K562 (cell line): Measurements from ENCODE around the gene KCNQ4. TPM values are rescaled to one million over a fixed set of nuclear protein-coding genes. Genes with fewer than 3 reads are reported as not detected.

Source experiments
- BACH1 ChIP-seq: fragments of 200-800 bp; sonication (Bioruptor generic); IDR thresholded peaks from 2 replicates; pipeline ENCODE4 v1.6.1; 2016; ENCODE audit warnings: missing genetic modification characterization, missing compliant biosample characterization
- KLF10 ChIP-seq: fragments of 250-450 bp; sonication (Bioruptor Pico); IDR thresholded peaks from 2 replicates; pipeline ENCODE4 v1.6.1; 2021; ENCODE audit warnings: matching md5 sums
- MAZ ChIP-seq, 2 experiments: fragments of 450-650 bp in 1 of 2; sonication (generic) in 1 of 2; formaldehyde crosslinking; IDR thresholded peaks in 1 of 2; conservative IDR thresholded peaks in 1 of 2; 2 replicates each; pipeline versions ENCODE4 v1.4.0 to v1.5.0; 2020; ENCODE audit warnings: mild to moderate bottlenecking in 1 of 2, missing genetic modification reagents in 1 of 2
- MTA2 ChIP-seq: fragments of 450-650 bp; IDR thresholded peaks from 2 replicates; pipeline ENCODE4 v1.6.1; 2016; ENCODE audit warnings: low read depth
- RAD21 ChIP-seq, 2 experiments: fragments of 250-450 bp in 1 of 2; fragments of 450-650 bp in 1 of 2; sonication (Bioruptor Pico) in 1 of 2; formaldehyde crosslinking in 1 of 2; IDR thresholded peaks in 1 of 2; conservative IDR thresholded peaks in 1 of 2; 2 replicates each; pipeline versions ENCODE4 v1.4.0 to v1.8.0; 2020 to 2022; ENCODE audit warnings: mild to moderate bottlenecking in 2 of 2, moderate library complexity in 1 of 2
- SMARCE1 ChIP-seq: fragments of 450-650 bp; IDR thresholded peaks from 2 replicates; pipeline ENCODE4 v1.7.1; 2016; ENCODE audit warnings: mild to moderate bottlenecking
- SRSF7 ChIP-seq: fragments of 200-400 bp; formaldehyde crosslinking; optimal IDR thresholded peaks from 2 replicates; pipeline ENCODE3; 2017; ENCODE audit warnings: mild to moderate bottlenecking, low read depth, low read length
- polyA plus RNA-seq, 8 experiments: library from polyadenylated mRNA; depleted of rRNA in 4 of 8; stranded (reverse) in 5 of 8; unstranded in 3 of 8; fragments of >200 nt; fragmentation: Nextera tagmentation in 2 of 8; fragmentation: Illumina TruSeq in 1 of 8; extraction: Ambion mirVana in 2 of 8; extraction: Trizol in 1 of 8; gene quantifications; 2 replicates each; pipeline versions ENCODE4 v1.2.1 to v1.2.3, GENCODE V29; 2011 to 2014; ENCODE audit warnings: inconsistent platforms in 1 of 8, missing spikeins in 1 of 8
- total RNA-seq, 7 experiments: library from RNA; depleted of rRNA in 6 of 7; stranded (reverse); fragments of >200 nt in 6 of 7; fragmentation: Illumina TruSeq in 2 of 7; extraction: Trizol in 2 of 7; gene quantifications; 2 replicates each; pipeline versions ENCODE4 v1.2.1 to v1.2.3, GENCODE V29; 2011 to 2021; ENCODE audit warnings: low replicate concordance in 1 of 7
- TF ChIP-seq, protein P1 (sequence below): IDR thresholded peaks from 2 replicates; pipeline ENCODE4 v1.6.1; 2014; ENCODE audit warnings: antibody characterized with exemption
- TF ChIP-seq, protein P2 (sequence below): fragments of 450-650 bp; IDR thresholded peaks from 2 replicates; pipeline ENCODE4 v1.6.1; 2016
- TF ChIP-seq, protein P3 (sequence below): sonication (generic); formaldehyde crosslinking; IDR thresholded peaks from 2 replicates; pipeline ENCODE4 v1.8.1; 2022; ENCODE audit warnings: missing genetic modification reagents
- TF ChIP-seq, protein P4 (sequence below): fragments of 250-450 bp; sonication (Bioruptor Pico); IDR thresholded peaks from 2 replicates; pipeline ENCODE4 v1.5.0; 2021; ENCODE audit warnings: mild to moderate bottlenecking, moderate library complexity

KCNQ4 gene
- total and polyA plus RNA-seq, 9 of the 15 experiments (the other 6 are each of a cell fraction or from before 2014, with no cell fraction given), result 0.07 to 4.1 (median 0.79) TPM

DNA sequence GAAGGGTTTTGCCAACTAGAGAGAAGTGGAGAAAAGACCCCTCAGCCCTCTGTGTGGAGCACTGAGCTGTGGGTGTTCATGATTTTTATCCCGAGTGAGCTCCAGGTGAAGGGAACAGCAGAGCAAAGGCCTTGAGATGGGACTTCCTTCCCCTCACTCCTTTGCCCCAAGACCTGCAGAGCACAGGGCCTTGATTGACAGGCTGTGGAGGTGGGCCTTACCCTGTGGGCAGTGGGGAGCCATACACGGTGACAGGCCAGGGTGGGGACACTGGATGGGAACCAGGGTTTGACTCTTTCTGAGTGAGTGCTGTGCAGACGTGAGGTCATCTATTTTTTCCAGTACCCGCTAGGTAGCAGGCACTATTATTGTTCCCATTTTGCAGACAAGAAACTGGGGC, 10.5 kb downstream of the KCNQ4 start (continued):
- TF ChIP-seq, protein P1, sequence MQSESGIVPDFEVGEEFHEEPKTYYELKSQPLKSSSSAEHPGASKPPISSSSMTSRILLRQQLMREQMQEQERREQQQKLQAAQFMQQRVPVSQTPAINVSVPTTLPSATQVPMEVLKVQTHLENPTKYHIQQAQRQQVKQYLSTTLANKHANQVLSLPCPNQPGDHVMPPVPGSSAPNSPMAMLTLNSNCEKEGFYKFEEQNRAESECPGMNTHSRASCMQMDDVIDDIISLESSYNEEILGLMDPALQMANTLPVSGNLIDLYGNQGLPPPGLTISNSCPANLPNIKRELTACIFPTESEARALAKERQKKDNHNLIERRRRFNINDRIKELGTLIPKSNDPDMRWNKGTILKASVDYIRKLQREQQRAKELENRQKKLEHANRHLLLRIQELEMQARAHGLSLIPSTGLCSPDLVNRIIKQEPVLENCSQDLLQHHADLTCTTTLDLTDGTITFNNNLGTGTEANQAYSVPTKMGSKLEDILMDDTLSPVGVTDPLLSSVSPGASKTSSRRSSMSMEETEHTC, result no peak
- TF ChIP-seq, protein P2, sequence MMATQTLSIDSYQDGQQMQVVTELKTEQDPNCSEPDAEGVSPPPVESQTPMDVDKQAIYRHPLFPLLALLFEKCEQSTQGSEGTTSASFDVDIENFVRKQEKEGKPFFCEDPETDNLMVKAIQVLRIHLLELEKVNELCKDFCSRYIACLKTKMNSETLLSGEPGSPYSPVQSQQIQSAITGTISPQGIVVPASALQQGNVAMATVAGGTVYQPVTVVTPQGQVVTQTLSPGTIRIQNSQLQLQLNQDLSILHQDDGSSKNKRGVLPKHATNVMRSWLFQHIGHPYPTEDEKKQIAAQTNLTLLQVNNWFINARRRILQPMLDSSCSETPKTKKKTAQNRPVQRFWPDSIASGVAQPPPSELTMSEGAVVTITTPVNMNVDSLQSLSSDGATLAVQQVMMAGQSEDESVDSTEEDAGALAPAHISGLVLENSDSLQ, result peak; percentile 91
- TF ChIP-seq SRSF7 (no peak), MAZ (CRISPR knock-in tag; conservative IDR thresholded peaks at IDR 0.05 in 1 of 2, IDR thresholded peaks at IDR 0.05 in 1 of 2) (no peak), BACH1 (tag) (no peak), RAD21 (CRISPR knock-in tag; conservative IDR thresholded peaks at IDR 0.05 in 1 of 2, IDR thresholded peaks at IDR 0.05 in 1 of 2) (no peak), KLF10 (no peak), SMARCE1 (no peak), MTA2 (no peak)
- TF ChIP-seq, protein P3, sequence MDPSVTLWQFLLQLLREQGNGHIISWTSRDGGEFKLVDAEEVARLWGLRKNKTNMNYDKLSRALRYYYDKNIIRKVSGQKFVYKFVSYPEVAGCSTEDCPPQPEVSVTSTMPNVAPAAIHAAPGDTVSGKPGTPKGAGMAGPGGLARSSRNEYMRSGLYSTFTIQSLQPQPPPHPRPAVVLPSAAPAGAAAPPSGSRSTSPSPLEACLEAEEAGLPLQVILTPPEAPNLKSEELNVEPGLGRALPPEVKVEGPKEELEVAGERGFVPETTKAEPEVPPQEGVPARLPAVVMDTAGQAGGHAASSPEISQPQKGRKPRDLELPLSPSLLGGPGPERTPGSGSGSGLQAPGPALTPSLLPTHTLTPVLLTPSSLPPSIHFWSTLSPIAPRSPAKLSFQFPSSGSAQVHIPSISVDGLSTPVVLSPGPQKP (CRISPR knock-in tag), result no peak
- TF ChIP-seq, protein P4, sequence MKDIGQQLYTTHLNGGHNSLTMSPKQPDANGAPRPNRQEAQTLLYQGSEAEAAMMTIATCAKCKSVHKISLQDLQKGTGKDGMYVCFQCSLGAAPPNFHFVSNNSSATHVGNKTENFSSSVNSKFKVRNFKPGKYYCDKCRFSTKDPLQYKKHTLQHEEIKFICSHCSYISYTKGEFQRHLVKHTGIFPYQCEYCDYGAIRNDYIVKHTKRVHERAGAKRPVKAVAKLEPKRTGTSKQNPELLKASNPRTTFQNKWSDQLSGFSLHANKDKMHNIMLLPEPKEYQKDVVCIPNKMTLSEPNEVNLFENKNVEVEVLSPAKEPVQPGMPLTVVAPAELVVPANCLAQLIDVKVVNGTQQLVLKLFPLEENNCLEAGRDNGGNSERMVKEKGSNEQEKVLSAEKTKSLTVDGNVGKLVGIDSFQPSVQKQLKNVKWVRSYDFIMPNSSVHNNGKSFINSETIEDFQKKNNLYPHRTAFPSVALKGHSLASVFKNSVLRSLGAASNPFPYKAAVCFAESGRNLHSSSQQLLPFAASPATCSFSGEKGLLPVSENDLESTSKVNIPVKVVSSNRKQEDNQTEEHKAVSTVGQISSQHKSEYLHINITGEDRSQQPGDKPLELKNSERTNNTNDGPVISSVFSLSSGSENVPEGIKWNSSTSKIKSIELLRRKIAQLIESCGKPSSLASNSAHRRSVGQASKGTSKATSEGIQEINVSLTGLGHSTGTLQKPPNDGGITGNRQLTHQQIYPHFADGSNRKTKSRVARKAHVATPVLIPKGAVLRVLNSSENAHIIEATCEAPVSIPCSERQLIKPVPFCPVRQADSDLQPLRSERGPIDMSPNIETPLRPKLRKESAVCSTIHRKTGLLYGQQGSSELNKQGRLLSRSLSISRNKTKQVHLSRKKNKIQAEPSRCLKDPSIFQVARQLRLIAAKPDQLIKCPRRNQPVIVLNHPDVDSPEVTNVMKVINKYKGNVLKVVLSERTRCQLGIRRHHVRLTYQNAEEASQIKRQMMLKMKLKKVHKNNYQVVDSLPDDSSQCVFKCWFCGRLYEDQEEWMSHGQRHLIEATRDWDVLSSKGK (CRISPR knock-in tag), result no peak
